NCI-H2081 treated with DMSO at 0.1 percent for 48 hours (cell line): ENCODE measurements around the gene ZNF700.
"Not testable (repeated sequence)": the region's sequence is repeated elsewhere in the genome, so short reads cannot be mapped to it uniquely, and the experiment has no call there.

Source experiments
- DNase-seq: peaks from one replicate; lab custom pipeline; 2025; lab: John Stamatoyannopoulos, UW

Gene ZNF700

DNA sequence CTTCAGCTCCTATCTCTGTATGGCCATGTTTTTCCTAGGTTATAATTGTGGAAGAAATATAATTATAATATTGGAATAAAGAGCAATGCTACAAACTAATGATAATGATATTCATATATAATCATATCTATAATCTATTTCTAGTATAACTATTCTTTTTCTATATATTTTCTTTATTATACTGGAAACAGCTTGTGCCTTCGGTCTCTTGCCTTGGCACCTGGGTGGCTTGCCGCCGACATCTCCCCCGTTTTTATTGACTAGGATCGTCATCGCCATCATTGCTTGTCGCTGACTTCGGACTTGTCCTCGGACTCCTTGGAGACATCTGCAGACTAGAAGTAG is 64.2 kb downstream of the ZNF700 start:
- DNase-seq, result no peak

- DNase-seq, result not testable (repeated sequence)
Measured at GRCh38 chr19:11991921-11992320, 67.0 kb downstream of the ZNF700 start.

DNA sequence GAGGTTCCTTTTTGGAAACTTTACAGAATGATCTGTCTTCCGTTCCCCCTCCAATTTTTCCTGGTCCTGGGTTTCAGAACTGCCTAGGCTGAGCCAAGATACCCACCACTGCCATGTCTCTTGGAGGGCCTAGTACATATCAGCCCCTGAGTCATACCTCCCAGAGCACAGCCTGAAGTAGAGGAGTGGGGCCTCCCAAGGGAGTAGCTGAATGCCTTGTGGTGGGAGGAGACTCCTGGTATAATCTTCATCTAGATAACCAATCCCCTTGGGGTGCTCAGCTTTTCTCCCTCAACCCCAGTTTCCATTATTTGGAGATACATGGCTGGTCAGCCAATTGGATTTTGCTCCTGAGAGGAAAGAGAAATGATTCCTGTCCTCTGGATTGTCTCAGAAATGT is 70.3 kb downstream of the ZNF700 start:
- DNase-seq, result no peak
